ENCODE data around the gene FASTKD1. TPM values are rescaled to one million over a fixed set of nuclear protein-coding genes. Genes with fewer than 3 reads are reported as not detected.
"Not testable (repeated sequence)": the region's sequence is repeated elsewhere in the genome, so short reads cannot be mapped to it uniquely, and the experiment has no call there.

Gene FASTKD1
- polyA plus RNA-seq (ENCODE audit: insufficient read length in 4 of 4) = 10 to 100 TPM; 26.8 to 47.3 (median 36.4) TPM

GRCh38 chr2:169573160-169573973, at the start of gene FASTKD1:
Gene FASTKD1 (minus strand): TSS chr2:169573865. CDS start chr2:169572029, 1,836 bp downstream.
- peak; percentile 63 to 87 (median 75) for DNase-seq (ENCODE audit: low read depth in 4 of 4, low spot score in 2 of 4)

GRCh38 chr2:169623235-169623634, 49.6 kb upstream of the FASTKD1 start:
- DNase-seq (ENCODE audit: low read depth in 4 of 4, low spot score in 2 of 4) = no peak

- DNase-seq (ENCODE audit: low read depth in 4 of 4, low spot score in 2 of 4) = no peak
These were observed 46.8 kb upstream of the FASTKD1 start for GRCh38 chr2:169620509-169620908.

DNA sequence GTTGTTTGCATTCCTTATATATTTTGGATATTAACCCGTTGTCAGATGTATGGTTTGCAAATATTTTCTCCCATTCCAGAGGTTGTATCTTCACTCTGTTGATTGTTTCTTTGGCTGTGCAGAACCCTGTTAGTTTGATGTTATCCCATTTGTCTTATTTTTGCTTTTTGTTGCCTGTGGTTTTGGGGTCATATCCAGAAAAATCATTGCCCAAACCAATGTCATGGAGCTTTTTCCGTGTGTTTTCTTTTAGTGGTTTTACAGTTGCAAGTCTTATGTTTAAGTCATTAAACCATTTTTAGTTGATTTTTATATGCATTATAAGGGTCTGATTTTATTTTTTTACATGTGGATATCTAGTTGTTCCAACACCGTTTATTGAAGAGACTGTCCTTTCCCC, 46.3 kb upstream of the FASTKD1 start:
- no peak for DNase-seq (ENCODE audit: low read depth in 4 of 4, low spot score in 2 of 4)

DNA sequence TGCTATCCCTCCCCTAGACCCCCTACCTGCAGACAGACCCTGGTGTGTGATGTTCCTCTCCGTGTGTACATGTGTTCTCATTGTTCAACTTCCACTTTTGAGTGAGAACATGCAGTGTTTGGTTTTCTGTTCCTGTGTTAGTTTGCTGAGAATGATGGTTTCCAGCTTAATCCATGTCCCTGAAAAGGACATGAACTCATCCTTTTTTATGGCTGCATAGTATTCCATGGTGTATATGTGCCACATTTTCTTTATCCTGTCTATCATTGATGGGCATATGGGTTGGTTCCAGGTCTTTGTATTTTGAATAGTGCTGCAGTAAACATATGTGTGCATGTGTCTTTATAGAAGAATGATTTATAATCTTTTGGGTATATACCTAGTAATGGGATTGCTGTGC, 42.3 kb upstream of the FASTKD1 start:
- not testable (repeated sequence) for DNase-seq (ENCODE audit: low read depth in 4 of 4, low spot score in 2 of 4)

- no peak for DNase-seq (ENCODE audit: low read depth in 4 of 4, low spot score in 2 of 4)
These were observed 40.2 kb upstream of the FASTKD1 start for GRCh38 chr2:169613876-169614275.

DNA sequence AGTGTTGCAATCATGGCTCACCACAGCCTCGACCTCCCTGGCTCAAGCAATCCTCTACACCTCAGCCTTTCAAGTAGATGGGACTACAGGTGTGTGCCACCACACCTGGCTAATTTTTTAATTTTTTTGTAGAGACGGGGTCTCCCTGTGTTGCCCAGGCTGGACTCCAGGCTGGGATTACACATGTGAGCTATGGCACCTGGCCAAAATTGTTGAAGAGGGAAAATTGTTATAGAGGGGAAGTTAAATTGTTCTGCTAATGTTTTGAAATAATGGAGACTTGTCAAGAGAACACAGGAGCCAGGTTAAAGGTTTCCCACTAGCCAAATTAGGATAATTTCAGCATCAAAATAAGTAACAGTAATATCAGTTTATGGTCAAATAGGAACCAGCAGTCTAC, 35.6 kb upstream of the FASTKD1 start:
- no peak for DNase-seq (ENCODE audit: low read depth in 4 of 4, low spot score in 2 of 4)

DNA sequence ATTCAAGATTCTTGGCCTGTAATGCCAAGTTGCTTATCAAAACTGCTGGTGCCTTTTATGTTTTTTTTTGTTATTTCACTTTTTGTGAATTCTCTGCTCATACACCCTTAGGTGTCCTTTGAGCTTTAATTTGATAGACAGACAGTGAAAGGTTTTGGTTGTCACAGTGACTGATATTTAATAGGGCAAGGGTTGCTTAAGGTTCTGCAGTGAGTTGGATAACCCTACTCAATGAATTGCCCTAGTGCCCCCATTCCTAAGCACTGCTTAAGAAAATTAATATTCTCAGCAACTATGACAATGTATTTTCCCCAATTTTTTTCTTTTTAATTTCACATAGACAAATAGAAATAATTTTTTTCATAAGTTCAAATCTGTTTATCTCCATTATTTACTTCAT, 25.9 kb upstream of the FASTKD1 start:
- no peak for DNase-seq (ENCODE audit: low read depth in 4 of 4, low spot score in 2 of 4)

DNA sequence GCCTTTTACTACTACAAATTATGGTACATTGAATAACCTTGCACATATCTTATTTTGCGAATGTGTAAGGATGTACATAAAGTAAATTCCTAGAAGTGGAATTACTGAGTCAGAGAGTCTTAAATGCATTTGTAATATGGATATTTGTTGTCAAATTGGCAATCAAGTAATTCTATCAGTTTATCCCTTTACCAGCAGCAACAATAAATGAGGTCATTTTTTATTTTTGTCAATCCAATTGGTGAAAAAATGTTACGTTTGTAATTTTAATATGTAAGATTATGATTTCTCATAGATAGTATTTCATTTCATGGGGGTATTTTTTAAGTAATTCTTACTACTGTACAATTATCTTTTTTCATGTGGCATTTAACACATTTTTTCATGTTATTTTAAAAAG, 25.3 kb upstream of the FASTKD1 start:
- no peak for DNase-seq (ENCODE audit: low read depth in 4 of 4, low spot score in 2 of 4)

DNA sequence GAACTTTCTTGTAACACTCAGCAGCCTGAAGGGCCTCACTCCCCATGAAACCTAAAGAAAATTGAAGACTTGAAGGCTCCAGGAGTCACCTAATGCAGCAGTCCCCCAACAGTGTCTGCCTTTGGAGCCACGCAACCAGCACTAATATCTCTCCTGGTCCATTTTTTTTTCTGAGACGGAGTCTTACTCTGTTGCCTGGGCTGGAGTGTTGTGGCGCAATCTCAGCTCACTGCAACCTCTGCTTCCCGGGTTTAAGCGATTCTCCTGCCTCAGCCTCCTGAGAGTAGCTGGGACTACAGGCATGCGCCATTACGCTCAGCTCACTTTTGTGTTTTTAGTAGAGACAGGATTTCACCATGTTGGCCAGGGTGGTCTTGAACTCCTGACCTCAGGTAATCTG, 22.9 kb upstream of the FASTKD1 start:
- not testable (repeated sequence) for DNase-seq (ENCODE audit: low read depth in 4 of 4, low spot score in 2 of 4)

GRCh38 chr2:169590804-169591203, 17.1 kb upstream of the FASTKD1 start:
- DNase-seq (ENCODE audit: low read depth in 4 of 4, low spot score in 2 of 4) = no peak

DNA sequence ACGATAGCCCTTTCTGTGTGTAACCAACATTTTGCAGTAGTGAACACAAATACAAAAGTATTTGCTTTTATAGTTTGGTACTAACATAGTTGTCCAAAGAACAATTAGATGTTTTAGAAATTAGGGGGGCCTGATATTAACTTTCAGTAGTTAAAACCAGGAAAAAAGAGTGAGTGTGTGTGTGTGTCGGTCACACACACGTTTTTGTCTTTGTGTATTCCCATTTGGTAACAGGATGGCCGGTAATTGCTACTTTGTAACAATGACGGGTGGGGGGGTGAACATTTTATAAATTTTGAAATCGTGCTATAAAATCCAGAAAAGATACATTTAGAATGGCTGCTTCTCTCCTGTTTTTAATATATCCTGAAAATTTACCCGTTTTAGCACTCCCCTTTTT, 12.0 kb upstream of the FASTKD1 start:
- DNase-seq (ENCODE audit: low read depth in 4 of 4, low spot score in 2 of 4) = no peak

DNA sequence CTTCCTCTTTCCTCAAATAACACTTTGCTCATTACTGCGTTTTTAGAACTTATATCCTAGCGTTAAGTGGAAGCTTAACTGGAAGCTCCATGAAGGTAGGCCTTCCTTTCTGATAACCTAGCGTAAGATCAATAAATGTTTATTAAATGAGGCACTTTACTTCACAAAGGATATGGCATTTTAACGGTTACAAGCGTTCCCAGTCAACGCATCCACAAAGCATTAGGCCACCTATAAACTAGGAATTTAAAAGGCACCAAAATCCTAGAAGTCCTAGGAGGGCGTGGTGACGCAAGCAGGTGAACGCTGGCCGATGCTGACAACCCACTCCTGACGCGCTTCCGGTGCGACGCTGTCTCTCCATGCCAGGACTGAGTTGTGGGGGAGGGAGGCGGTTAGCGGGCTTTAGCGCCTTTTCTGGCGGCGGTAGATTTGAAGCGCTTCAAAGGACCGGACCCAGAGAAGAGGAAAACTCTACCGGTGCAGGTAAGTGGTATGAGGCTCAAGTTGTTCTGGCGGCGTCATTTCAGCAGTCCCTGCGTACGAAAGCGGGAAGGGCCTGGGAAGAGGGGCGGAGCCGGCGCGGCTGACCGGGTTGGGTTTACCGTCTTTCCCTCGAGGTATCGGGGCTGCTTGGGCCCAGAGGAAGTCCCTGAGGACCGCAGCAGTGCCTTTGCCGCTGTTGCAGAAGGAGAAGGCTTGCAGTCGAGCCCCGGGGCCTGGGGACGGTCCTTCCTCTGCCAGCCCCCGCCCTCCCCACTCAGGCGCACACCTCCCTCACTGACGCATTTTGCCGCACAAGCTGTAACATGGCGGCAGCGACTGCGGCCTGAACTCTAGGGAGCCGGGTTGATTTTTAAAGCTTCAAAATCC, 10.6 kb upstream of the FASTKD1 start, which contains the start of gene PPIG:
Gene PPIG (plus strand): TSS at position 347 of the 873 bp plus-strand sequence. CDS start 19,691 bp downstream, outside the sequence.
- DNase-seq (ENCODE audit: low read depth in 4 of 4, low spot score in 2 of 4) = peak; percentile 86 to 94 (median 88)

DNA sequence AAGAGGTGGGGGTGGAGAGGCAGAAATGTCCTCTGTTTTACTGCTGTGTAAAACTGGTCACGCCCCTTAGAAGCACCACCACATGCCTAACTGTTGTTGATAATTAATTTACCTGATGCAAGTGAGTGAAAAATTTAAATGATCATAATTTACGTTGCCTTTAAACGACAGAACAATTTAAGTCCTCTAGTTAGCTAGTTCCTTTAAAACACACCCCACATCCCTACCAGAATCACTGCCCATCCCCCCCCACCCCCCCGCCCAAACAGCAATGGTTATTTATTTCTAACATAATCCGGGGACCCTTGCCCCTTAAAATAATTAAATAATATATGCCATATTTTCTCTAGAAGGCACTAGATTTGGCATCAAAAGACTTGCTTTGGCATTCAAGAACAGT, 9.9 kb upstream of the FASTKD1 start:
- DNase-seq (ENCODE audit: low read depth in 4 of 4, low spot score in 2 of 4) = no peak

- DNase-seq (ENCODE audit: low read depth in 4 of 4, low spot score in 2 of 4) = not testable (repeated sequence)
These were observed 9.0 kb upstream of the FASTKD1 start for GRCh38 chr2:169582552-169583266.

DNA sequence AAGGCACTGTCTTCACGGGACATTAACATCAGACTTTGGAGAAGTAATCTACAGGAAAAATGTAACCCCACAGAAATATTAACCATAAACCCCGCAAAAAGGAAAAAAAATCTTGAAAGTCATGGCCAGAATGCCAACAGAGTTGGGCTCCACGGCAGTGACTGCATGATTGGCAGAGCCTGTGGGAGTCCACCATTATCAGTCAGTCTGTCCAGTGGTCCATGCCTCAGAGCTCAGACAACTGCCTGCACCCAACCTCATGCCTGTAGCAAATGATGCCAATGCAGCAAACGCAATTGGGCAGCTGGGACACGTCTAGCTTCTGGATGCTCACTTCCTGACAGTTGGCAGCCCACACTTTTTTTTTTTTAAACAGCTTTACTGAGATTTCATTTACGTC, 5.4 kb upstream of the FASTKD1 start:
- no peak for DNase-seq (ENCODE audit: low read depth in 4 of 4, low spot score in 2 of 4)

DNA sequence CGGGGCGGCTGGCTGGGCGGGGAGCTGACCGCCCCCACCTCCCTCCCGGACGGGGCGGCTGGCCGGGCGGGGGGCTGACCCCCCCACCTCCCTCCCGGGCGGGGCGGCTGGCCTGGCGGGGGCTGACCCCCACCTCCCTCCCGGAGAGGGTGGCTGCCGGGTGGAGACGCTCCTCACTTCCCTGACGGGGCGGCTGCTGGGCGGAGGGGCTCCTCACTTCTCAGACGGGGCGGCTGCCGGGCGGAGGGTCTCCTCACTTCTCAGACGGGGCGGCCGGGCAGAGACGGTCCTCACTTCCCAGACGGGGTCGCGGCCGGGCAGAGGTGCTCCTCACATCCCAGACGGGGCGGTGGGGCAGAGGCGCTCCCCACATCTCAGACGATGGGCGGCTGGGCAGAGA, 1.6 kb upstream of the FASTKD1 start:
- DNase-seq (ENCODE audit: low read depth in 4 of 4, low spot score in 2 of 4) = not testable (repeated sequence)

- DNase-seq (ENCODE audit: low read depth in 4 of 4, low spot score in 2 of 4) = not testable (repeated sequence)
These were observed 874 bp upstream of the FASTKD1 start for GRCh38 chr2:169574539-169574938.

DNA sequence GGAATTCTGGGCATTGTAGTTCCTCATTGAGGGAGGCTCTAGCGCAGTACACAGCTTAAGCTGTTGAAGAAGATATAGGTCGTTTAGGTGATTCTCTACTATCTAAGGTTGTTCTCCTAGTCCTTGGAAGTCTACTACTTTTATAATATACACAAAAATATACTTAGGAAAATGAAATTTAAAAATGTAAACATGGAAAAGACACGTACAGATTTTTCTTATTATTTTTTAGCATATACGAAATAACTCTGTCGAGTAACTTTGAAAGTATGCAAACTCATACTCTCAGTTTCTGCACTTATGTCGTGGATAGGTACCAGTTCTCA, 272 bp upstream of the FASTKD1 start:
- DNase-seq (ENCODE audit: low read depth in 4 of 4, low spot score in 2 of 4) = no peak

- DNase-seq (ENCODE audit: low read depth in 4 of 4, low spot score in 2 of 4) = no peak
These were observed 875 bp downstream of the FASTKD1 start for GRCh38 chr2:169572821-169573159.

GRCh38 chr2:169572189-169572588, 1.5 kb downstream of the FASTKD1 start:
- no peak for DNase-seq (ENCODE audit: low read depth in 4 of 4, low spot score in 2 of 4)

Measured in left renal cortex interstitium (tissue), 4 donors.